ENCODE measurements around the gene AP1G2. TPM values are rescaled to one million over a fixed set of nuclear protein-coding genes. Genes with fewer than 3 reads are reported as not detected.

The AP1G2 gene
- polyA plus RNA-seq, 4 donors, result 71.7 to 89.8 (median 78.0) TPM

GRCh38 chr14:23558346-23559009 is 9.1 kb downstream of the AP1G2 start:
- no peak for DNase-seq (ENCODE audit: low read depth in 4 of 4, low spot score in 3 of 4)

GRCh38 chr14:23557946-23558345 is 9.6 kb downstream of the AP1G2 start:
- no peak for DNase-seq (ENCODE audit: low read depth in 4 of 4, low spot score in 3 of 4)

- no peak for DNase-seq (ENCODE audit: low read depth in 4 of 4, low spot score in 3 of 4)
These were observed 10.1 kb downstream of the AP1G2 start for GRCh38 chr14:23557521-23557920.

- no peak for DNase-seq (ENCODE audit: low read depth in 4 of 4, low spot score in 3 of 4)
These were observed 10.7 kb downstream of the AP1G2 start for GRCh38 chr14:23556700-23557440.

- peak in 3 of 4 donors; percentile 75 to 86 (median 85) for DNase-seq (ENCODE audit: low read depth in 4 of 4, low spot score in 3 of 4)
These were observed 11.5 kb downstream of the AP1G2 start, which contains the start of gene THTPA for GRCh38 chr14:23555882-23556699. Gene THTPA, plus strand, starts transcription at chr14:23556271. Its CDS starts 487 bp downstream, at chr14:23556758.

GRCh38 chr14:23555533-23555881 is 12.1 kb downstream of the AP1G2 start:
- no peak for DNase-seq (ENCODE audit: low read depth in 4 of 4, low spot score in 3 of 4)

- no peak for DNase-seq (ENCODE audit: low read depth in 4 of 4, low spot score in 3 of 4)
These were observed 16.1 kb downstream of the AP1G2 start, which contains the start of gene ZFHX2 for GRCh38 chr14:23551266-23552028. Gene ZFHX2, minus strand, starts transcription at chr14:23551765. Its CDS starts 16,440 bp downstream, at chr14:23535325.

- DNase-seq (ENCODE audit: low read depth in 4 of 4, low spot score in 3 of 4), result no peak
These were observed 16.8 kb downstream of the AP1G2 start for GRCh38 chr14:23550812-23551265.

GRCh38 chr14:23550131-23550811 is 17.3 kb downstream of the AP1G2 start:
- no peak for DNase-seq (ENCODE audit: low read depth in 4 of 4, low spot score in 3 of 4)

- no peak for DNase-seq (ENCODE audit: low read depth in 4 of 4, low spot score in 3 of 4)
These were observed 19.0 kb downstream of the AP1G2 start for GRCh38 chr14:23548351-23549318.

- DNase-seq (ENCODE audit: low read depth in 4 of 4, low spot score in 3 of 4), result no peak
These were observed 19.7 kb downstream of the AP1G2 start for GRCh38 chr14:23547924-23548323.

GRCh38 chr14:23546450-23547035 is 21.0 kb downstream of the AP1G2 start:
- DNase-seq (ENCODE audit: low read depth in 4 of 4, low spot score in 3 of 4), result no peak

- no peak for DNase-seq (ENCODE audit: low read depth in 4 of 4, low spot score in 3 of 4)
These were observed 21.7 kb downstream of the AP1G2 start for GRCh38 chr14:23545740-23546365.

GRCh38 chr14:23544511-23545447 is 22.8 kb downstream of the AP1G2 start:
- no peak for DNase-seq (ENCODE audit: low read depth in 4 of 4, low spot score in 3 of 4)

GRCh38 chr14:23543403-23543802 is 24.2 kb downstream of the AP1G2 start:
- no peak for DNase-seq (ENCODE audit: low read depth in 4 of 4, low spot score in 3 of 4)

- no peak for DNase-seq (ENCODE audit: low read depth in 4 of 4, low spot score in 3 of 4)
These were observed 25.3 kb downstream of the AP1G2 start for GRCh38 chr14:23542261-23542660.

- DNase-seq (ENCODE audit: low read depth in 4 of 4, low spot score in 3 of 4), result no peak
These were observed 27.5 kb downstream of the AP1G2 start for GRCh38 chr14:23540141-23540469.
